Stomach (tissue), 9 donors: ENCODE data around the gene EYA2. TPM values are rescaled to one million over a fixed set of nuclear protein-coding genes. Genes with fewer than 3 reads are reported as not detected.

Experiments used
- DNase-seq, 2 donors: peaks; one replicate each; pipeline versions ENCODE4 v3.0.0 to v3.0.0-alpha.2; 2013 to 2019
- H3K27ac ChIP-seq, 5 donors: fragments of 200-600 bp in 4 of 5; sonication (generic) in 4 of 5; one replicate each; pipeline ENCODE4 v1.5.1; 2013 to 2019; ENCODE audit warnings: mild to moderate bottlenecking in 1 of 5, moderate library complexity in 1 of 5
- H3K27me3 ChIP-seq, 3 donors: fragments of 200-600 bp; sonication (generic); one replicate each; pipeline ENCODE4 v1.5.1; 2017 to 2019; ENCODE audit warnings: mixed run types in 1 of 3
- H3K36me3 ChIP-seq, 4 donors: fragments of 200-600 bp; sonication (generic); 1 replicate in 3 of 4; 2 replicates in 1 of 4; pipeline ENCODE4 v1.5.1; 2016 to 2019
- H3K4me1 ChIP-seq, 4 donors: fragments of 200-600 bp; sonication (generic); one replicate each; pipeline ENCODE4 v1.5.1; 2016 to 2019
- H3K4me3 ChIP-seq, 4 donors: fragments of 200-600 bp; sonication (generic) in 3 of 4; one replicate each; pipeline ENCODE4 v1.5.1; 2016 to 2019; ENCODE audit warnings: mild to moderate bottlenecking in 1 of 4
- H3K9me3 ChIP-seq, 4 donors: fragments of 200-600 bp; sonication (generic); one replicate each; pipeline ENCODE4 v1.5.1; 2016 to 2019
- EP300 ChIP-seq: sonication (generic); formaldehyde crosslinking; IDR thresholded peaks from one replicate; pipeline ENCODE4 v1.6.1; 2017; ENCODE audit warnings: antibody characterized with exemption
- POLR2A ChIP-seq, 4 donors: fragments of 450-650 bp; IDR thresholded peaks; one replicate each; pipeline ENCODE4 v1.6.1; 2016; ENCODE audit warnings: antibody characterized with exemption in 4 of 4, control low read depth in 2 of 4, mild to moderate bottlenecking in 1 of 4, moderate library complexity in 1 of 4
- POLR2AphosphoS5 ChIP-seq, 3 donors: sonication (generic); formaldehyde crosslinking; IDR thresholded peaks; one replicate each; pipeline ENCODE4 v1.6.1; 2016; ENCODE audit warnings: antibody characterized with exemption in 3 of 3
- WGBS, 5 donors: extraction: QIAGEN DNeasy Blood & Tissue Kit in 3 of 5; methylation state at CpG; one replicate each; pipeline versions ENCODE4 v1.1.5 to v1.1.7; 2013 to 2018; 5-methylcytosine and 5-hydroxymethylcytosine counted together
- intact Hi-C: fragments of 100-400 bp; cut with DNase I; formaldehyde crosslinking; loops from one replicate; pipeline ENCODE4 v1.15.1; 2023; ENCODE audit warnings: low total_unique reads
- polyA plus RNA-seq, 3 donors: library from polyadenylated mRNA; stranded (reverse); fragments of 200-250 nt; gene quantifications; one replicate each; pipeline ENCODE4 v1.2.3, GENCODE V29; 2013
- total RNA-seq, 5 donors: library from RNA; depleted of rRNA; stranded (reverse); fragments of >200 nt; gene quantifications; one replicate each; pipeline versions ENCODE4 v1.1.0 to v1.2.3, GENCODE V29; 2014 to 2016
- TF ChIP-seq, protein P1 (sequence below), 7 experiments: fragments of 450-650 bp in 4 of 7; fragments of 200-600 bp in 3 of 7; sonication (generic) in 3 of 7; IDR thresholded peaks; one replicate each; pipeline ENCODE4 v1.5.1; 2016 to 2019; ENCODE audit warnings: antibody characterized with exemption in 7 of 7, control low read depth in 2 of 7, mild to moderate bottlenecking in 1 of 7
- donor health status: healthy with polysubstance abuse.
- donor health status: Bipolar disorder and iron deficiency.
- donor health status: healthy.

EYA2 gene
- total and polyA plus RNA-seq, 8 donors: 1.8 to 86.2 (median 5.5) TPM

DNA sequence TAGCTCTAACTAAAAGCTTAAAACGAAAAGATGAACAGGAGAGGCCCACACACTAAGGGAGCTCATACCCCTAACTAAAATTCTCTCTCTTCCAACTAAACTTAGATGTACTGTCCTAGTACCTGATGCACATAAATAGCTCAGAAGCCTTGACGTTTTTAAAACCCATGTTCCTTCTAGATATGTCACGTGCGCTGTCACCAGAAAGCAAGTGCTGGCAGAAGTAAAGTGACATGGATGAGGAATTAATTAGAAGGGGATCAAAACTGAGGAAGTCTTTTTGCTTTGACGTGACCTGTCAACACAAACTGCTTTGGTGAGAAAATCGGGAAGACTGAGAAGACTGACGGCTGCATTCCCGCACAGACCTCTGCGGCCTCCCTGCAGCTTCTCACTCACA, 319.3 kb downstream of the EYA2 start:
- 93 to 97% (median 95%) methylated on average over 9 of the region's 9 CpGs for WGBS, 5 donors
- Histone ChIP-seq H3K4me3 (no peak overlapping the region), H3K9me3 (no peaks in the 10 kb centered on the region), H3K4me1 (peaks cover 0 to 8% (median 4%) of the 10 kb centered on the region in 4 donors), H3K27me3 (no peaks in the 10 kb centered on the region), H3K27ac (no peak overlapping the region), H3K36me3 (peaks cover 51 to 100% (median 98%) of the 10 kb centered on the region in 4 donors)
- intact Hi-C loops: no loop called here
- TF ChIP-seq POLR2A (IDR thresholded peaks at IDR 0.05): no peak
- no peak for TF ChIP-seq EP300
- no peak for TF ChIP-seq POLR2AphosphoS5 (IDR thresholded peaks at IDR 0.05)
- TF ChIP-seq, protein P1, sequence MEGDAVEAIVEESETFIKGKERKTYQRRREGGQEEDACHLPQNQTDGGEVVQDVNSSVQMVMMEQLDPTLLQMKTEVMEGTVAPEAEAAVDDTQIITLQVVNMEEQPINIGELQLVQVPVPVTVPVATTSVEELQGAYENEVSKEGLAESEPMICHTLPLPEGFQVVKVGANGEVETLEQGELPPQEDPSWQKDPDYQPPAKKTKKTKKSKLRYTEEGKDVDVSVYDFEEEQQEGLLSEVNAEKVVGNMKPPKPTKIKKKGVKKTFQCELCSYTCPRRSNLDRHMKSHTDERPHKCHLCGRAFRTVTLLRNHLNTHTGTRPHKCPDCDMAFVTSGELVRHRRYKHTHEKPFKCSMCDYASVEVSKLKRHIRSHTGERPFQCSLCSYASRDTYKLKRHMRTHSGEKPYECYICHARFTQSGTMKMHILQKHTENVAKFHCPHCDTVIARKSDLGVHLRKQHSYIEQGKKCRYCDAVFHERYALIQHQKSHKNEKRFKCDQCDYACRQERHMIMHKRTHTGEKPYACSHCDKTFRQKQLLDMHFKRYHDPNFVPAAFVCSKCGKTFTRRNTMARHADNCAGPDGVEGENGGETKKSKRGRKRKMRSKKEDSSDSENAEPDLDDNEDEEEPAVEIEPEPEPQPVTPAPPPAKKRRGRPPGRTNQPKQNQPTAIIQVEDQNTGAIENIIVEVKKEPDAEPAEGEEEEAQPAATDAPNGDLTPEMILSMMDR (IDR thresholded peaks at IDR 0.05): no peak
- no peak for DNase-seq

DNA sequence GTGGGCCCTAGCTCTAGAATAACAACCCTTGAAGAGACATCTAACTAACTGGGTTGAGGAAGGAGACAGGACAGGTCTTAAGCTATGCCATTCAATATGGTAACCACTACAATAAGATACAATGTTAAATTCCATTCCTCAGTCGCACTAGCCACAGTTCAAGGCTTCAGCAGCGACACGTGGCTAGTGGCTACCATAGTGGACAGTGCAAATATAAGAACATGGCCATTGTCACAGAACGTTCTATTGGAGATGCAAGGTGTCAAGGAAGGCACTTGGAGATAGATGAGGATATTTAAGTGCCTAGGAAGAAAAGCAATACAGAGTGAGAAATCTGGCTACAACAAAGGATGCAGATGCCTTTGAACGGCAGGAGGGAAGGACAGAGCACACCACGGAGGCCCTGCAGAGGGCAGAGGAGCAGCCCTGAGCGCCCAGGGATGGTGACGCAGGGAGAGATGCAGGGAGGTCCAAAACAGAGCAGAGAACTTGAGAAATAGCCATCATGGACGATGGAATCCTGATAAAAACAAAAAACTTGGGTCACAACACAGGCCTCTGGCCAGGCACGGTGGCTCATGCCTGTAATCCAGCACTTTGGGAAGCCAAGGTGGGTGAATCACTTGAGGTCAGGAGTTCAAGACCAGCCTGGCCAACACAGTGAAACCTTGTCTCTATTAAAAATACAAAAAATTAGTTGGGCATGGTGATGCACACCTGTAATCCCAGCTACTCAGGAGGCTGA, 321.2 kb downstream of the EYA2 start:
- H3K27me3 ChIP-seq: no peaks in the 10 kb centered on the region
- peaks cover 0 to 8% (median 4%) of the 10 kb centered on the region in 4 donors for H3K4me1 ChIP-seq
- H3K9me3 ChIP-seq: no peaks in the 10 kb centered on the region
- peaks cover 48 to 100% (median 98%) of the 10 kb centered on the region in 4 donors for H3K36me3 ChIP-seq
- intact Hi-C loops: no loop called here
- no peak overlapping the region for H3K4me3 ChIP-seq
- no peak for DNase-seq
- TF ChIP-seq POLR2AphosphoS5 (IDR thresholded peaks at IDR 0.05): no peak
- TF ChIP-seq, protein P1 (IDR thresholded peaks at IDR 0.05): no peak
- no peak for TF ChIP-seq POLR2A (IDR thresholded peaks at IDR 0.05)
- no peak for TF ChIP-seq EP300
- H3K27ac ChIP-seq: no peak overlapping the region
- 90 to 94% (median 93%) methylated on average over 10 of the region's 10 CpGs for WGBS, 5 donors

DNA sequence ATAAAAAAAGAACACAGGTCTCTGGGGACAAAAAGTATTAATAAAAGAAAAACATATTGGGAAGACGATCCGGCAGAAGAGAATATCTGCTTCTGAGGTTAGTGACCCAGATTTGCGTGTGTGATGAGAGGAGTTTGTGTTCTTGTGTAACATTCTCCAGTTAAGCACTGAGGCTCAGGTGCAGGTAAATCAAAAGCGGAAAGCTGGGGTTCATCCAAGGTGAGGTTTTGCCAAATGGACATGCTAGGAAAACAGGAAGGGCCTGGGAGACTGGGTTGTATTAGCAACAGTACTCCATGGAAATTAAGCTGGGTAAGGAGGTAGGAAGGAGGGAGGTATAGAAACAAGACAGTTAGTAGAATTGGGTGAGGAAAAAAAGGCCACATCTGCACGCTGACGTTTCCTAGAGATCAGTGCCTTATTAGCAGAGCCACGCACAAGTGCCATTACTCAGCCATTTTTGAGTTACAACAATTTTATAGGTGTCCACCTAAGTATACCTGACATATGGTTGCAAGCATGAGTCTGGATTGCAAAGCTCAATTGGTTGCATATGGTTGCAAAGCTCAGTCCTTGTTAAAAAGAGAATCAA, 322.3 kb downstream of the EYA2 start:
- peaks cover 47 to 100% (median 98%) of the 10 kb centered on the region in 4 donors for H3K36me3 ChIP-seq
- peaks cover 0 to 8% (median 4%) of the 10 kb centered on the region in 4 donors for H3K4me1 ChIP-seq
- H3K4me3 ChIP-seq: no peak overlapping the region
- intact Hi-C loops: no loop called here
- no peaks in the 10 kb centered on the region for H3K9me3 ChIP-seq
- TF ChIP-seq POLR2A (IDR thresholded peaks at IDR 0.05) (no peak), EP300 (no peak), POLR2AphosphoS5 (IDR thresholded peaks at IDR 0.05) (no peak)
- TF ChIP-seq, protein P1 (IDR thresholded peaks at IDR 0.05): no peak
- H3K27ac ChIP-seq: no peak overlapping the region
- no peaks in the 10 kb centered on the region for H3K27me3 ChIP-seq
- WGBS, 5 donors: 80 to 88% (median 83%) methylated on average over 7 of the region's 7 CpGs
- no peak for DNase-seq

DNA sequence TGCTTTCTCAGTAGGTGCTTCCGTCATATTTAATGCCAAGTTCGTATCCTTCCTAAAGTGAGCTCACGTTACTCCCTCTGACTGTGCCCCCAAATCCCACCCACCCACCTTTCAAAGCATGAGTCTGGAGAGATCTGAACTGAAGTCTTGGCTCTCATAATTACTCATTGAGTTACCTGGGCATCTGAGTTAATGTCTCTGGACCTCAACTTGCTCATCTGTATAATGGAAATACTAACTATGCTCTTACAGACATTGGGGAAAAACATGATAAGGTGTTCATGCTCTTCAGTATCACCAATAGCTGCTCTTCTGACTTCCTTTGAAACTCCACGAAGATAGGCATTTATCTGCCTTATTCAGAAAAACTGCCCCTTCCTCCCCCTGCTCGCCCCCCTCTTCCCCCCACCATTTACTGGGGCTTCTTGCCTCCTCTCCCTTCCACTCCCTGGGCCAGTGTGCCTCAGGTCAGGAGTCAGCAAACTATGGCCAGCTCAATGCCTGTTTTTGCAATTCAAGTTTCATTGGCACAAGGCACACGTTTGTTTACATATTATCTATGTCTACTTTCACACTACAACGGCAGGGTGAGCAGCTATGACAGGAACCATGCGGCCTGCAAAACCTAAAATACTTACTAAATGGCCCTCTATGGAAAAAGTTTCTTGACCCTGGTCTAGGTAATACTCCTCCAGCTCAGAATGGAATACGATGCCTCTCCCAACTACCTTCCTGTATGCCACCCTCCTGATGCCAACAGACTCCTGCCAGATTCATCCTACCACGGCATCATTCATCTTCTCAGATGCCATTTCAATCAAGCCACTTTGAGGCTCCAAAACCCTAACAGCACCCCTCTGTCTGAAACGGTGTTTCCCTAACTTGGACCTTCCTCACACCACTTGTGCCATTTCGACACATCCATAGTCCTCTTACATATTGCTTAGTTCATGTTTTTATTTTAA, 323.1 kb downstream of the EYA2 start:
- Histone ChIP-seq H3K27ac (no peak overlapping the region), H3K27me3 (no peaks in the 10 kb centered on the region), H3K9me3 (no peaks in the 10 kb centered on the region), H3K36me3 (peaks cover 52 to 100% (median 98%) of the 10 kb centered on the region in 4 donors), H3K4me3 (no peak overlapping the region), H3K4me1 (peaks cover 0 to 8% (median 4%) of the 10 kb centered on the region in 4 donors)
- intact Hi-C loops: no loop called here
- TF ChIP-seq POLR2AphosphoS5 (IDR thresholded peaks at IDR 0.05) (no peak), EP300 (no peak), POLR2A (IDR thresholded peaks at IDR 0.05) (no peak)
- TF ChIP-seq, protein P1 (IDR thresholded peaks at IDR 0.05): no peak
- WGBS, 5 donors: 73 to 83% (median 74%) methylated on average over 12 of the region's 12 CpGs
- DNase-seq: no peak
